Cardiac ventricle fibroblast (primary cell): Measurements from ENCODE around the gene MAN1C1. TPM values are rescaled to one million over a fixed set of nuclear protein-coding genes. Genes with fewer than 3 reads are reported as not detected.

Experiments used
- total RNA-seq: library from RNA; depleted of rRNA; stranded (reverse); fragments of >200 nt; gene quantifications from 2 replicates; pipeline ENCODE4 v1.2.3, GENCODE V29; 2015

Gene MAN1C1
- 25.3 and 26.1 TPM in 2 replicates for total RNA-seq

GRCh38 chr1:25616095-25616986 is at the start of gene MAN1C1:
TSS of gene MAN1C1 (plus strand) at chr1:25616791. CDS start at chr1:25617798, 1,007 bp downstream.

GRCh38 chr1:25799935-25800702 is 183.5 kb downstream of the MAN1C1 start, which contains the start of gene SELENON:
TSS of gene SELENON (plus strand) at chr1:25800193. CDS start at chr1:25800231, 38 bp downstream.

GRCh38 chr1:25819491-25820246 is 203.1 kb downstream of the MAN1C1 start, which contains the start of gene MTFR1L:
TSS of gene MTFR1L (plus strand) at chr1:25819954. CDS start at chr1:25823105, 3,151 bp downstream.

Other genes starting within 250 kb of the MAN1C1 start
- 0.25 and 1.1 TPM in 2 replicates for gene RHCE, start 196.0 kb upstream of the MAN1C1 start, total RNA-seq
- gene MACO1, start 185.9 kb upstream of the MAN1C1 start, total RNA-seq, result 13.4 and 15.5 TPM in 2 replicates
- 12.2 TPM in 2 replicates for gene LDLRAP1, start 73.2 kb upstream of the MAN1C1 start, total RNA-seq
- 86.4 and 86.9 TPM in 2 replicates for gene SELENON, start 183.4 kb downstream of the MAN1C1 start, total RNA-seq
- gene MTFR1L, start 203.2 kb downstream of the MAN1C1 start, total RNA-seq, result 47.2 and 51.3 TPM in 2 replicates
- 0.12 and 0.20 TPM in 2 replicates for gene AUNIP, start 242.7 kb downstream of the MAN1C1 start, total RNA-seq